GM19240 (cell line): Measurements from ENCODE around the gene MPZ.
A peak's percentile ranks its signal among the peaks of the same experiment; 100 is the strongest.
"Not testable (repeated sequence)": the region's sequence is repeated elsewhere in the genome, so short reads cannot be mapped to it uniquely, and the experiment has no call there.

Experiments used
- DNase-seq: peaks from one replicate; pipeline ENCODE4 v3.0.0; 2011; ENCODE audit warnings: low spot score; ENCODE audit not compliant: insufficient read length

Gene MPZ

DNA sequence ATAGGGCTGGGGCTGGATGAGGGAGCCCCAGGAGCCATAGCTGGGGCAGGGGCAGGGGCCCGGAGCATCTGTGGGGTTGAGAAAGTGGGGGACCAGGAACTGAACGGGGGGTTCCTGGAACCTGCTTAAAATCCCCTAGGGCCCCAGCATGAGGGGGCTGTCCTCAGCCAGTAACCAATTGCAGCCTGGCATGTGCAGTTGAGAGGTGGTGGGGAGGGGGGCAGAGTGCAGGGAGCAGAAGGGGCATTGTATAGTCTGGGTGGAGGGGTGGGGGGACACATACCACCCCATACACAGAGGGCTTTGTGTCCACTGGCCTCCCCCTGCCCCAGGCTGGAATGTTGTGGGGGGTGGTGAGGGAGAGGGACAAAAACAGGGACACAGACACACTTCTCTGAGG lies at the start of gene MPZ:
Gene MPZ (minus strand): TSS at position 101 of the 400 bp plus-strand sequence. CDS start 63 bp downstream, at position 38.
- no peak for DNase-seq

DNA sequence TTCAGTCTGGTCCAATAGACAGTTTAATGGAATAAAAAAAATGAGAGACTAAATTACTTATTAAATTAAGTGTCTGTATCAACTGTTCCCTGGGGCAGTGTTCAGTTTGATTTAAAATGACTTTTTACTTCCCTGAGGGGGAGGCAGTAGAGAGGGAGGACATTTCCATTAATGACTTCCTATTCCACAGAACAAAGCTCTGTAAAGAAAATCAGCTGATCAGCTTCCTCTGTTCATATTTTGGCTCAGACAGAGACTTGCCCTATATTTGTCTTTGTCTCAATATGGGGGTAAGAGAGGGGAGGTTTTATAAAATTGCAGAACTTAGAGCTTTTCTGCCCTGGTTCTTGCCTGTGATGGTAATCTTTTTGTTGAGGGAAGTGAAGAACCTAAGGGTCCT lies 49.5 kb upstream of the MPZ start:
- DNase-seq, result no peak

- no peak for DNase-seq
Observed at GRCh38 chr1:161357073-161357472, 47.3 kb upstream of the MPZ start.

- no peak for DNase-seq
Observed at GRCh38 chr1:161351482-161351881, 41.7 kb upstream of the MPZ start.

GRCh38 chr1:161350671-161351070 lies 40.9 kb upstream of the MPZ start:
- no peak for DNase-seq

- DNase-seq, result no peak
Observed at GRCh38 chr1:161342821-161343220, 33.1 kb upstream of the MPZ start.

DNA sequence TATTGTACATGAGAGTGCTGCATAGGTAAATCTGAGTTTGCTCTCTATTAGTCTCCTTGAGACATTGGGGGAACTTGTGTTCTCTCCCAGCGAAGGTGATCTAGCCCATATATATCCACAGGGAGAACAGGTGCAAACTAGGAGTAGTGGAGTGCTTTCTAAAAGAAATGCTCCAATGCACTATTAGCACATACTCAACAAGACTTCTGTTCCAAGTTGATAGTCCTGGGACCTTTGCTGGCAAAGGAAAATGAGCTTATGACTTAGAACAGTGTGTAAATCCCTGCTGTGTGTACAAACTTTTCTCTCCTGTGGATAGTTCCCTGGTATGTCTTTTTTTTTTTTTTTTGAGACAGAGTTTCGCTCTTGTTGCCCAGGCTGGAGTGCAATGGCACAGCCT lies 32.4 kb upstream of the MPZ start:
- DNase-seq, result no peak

GRCh38 chr1:161335796-161336195 lies 26.0 kb upstream of the MPZ start:
- no peak for DNase-seq

GRCh38 chr1:161333166-161333565 lies 23.4 kb upstream of the MPZ start:
- DNase-seq, result no peak

DNA sequence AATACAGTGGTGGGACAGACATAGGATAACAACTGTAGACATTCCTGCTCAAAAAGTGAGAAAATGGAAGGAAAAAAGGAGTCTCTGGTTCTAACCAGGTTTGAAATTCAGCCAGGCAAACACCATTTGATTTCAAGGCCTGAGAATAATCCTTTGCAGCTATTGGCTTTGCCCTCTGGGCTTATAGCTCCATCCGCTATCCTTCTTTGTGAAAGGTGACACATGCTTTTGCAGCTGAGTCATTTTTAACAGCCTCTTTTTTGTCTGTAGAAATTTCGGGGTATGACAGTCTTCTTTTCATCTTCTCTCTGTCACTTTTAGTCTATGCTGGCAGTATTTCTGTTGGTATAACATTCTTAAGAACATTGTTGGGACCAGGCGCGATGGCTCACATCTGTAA lies 20.6 kb upstream of the MPZ start:
- no peak for DNase-seq

- no peak for DNase-seq
Observed at GRCh38 chr1:161324020-161324419, 14.3 kb upstream of the MPZ start.

DNA sequence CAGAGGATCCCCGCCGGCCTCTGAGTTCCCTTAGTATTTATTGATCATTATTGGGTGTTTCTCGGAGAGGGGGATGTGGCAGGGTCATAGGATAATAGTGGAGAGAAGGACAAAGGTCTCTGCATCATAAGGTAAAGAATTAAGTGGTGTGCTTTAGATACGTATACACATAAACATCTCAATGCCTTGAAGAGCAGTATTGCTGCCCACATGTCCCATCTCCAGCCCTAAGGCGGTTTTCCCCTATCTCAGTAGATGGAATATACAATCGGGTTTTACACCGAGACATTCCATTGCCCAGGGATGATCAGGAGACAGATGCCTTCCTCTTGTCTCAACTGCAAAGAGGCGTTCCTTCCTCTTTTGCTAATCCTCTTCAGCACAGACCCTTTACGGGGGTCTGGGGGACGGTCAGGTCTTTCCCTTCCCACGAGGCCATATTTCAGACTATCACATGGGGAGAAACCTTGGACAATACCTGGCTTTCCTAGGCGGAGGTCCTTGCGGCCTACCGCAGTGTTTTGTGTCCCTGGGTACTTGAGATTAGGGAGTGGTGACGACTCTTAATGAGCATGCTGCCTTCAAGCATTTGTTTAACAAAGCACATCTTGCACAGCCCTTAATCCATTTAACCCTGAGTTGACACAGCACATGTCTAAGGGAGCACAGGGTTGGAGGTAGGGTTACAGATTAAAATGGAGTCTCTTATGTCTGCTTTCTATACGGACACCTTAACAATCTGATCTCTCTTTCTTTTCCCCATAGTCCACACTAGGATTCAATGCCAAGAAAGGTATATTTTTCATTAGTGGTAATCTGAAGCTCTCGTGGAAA lies 6.3 kb upstream of the MPZ start:
- not testable (repeated sequence) for DNase-seq

DNA sequence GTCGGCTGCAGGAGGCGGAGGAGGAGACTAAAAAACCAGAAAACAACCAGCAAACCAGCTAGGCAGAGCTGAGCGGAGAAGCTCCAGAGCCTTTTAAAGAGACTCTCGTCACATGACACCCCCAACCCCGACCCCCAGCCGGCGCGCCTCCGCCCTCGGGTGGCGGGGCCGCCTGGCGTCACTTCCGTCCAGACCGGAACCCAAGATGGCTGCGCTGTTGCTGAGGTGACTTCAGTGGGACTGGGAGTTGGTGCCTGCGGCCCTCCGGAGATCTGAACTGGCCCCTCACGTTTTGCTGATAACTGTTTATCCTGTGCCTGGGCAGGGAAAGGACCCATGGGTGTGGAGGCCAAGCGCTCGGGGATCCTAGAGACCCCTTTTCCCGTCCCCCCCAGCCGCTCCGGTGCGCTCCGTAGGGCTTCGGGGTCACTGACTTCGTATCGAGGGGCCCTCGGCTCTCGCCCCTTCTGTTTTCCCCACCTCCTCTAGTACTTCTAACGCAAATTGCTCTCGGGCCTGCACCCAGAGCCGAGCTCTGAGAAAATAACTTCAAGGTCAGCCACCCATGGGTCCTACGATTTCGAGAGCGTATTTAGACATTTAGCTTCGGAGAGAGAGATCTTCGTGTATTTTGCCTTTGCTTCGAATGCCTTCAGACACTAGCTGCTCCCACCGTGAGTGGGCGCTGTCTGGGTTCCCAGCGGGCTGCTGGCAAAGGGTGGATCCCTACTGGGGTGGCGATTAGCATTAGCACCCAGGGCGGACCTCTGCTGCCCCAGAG lies 4.6 kb upstream of the MPZ start, which contains the start of gene SDHC:
Gene SDHC (plus strand): TSS at position 181 of the 781 bp plus-strand sequence. CDS start 25 bp downstream, at position 206.
- peak; percentile 80 for DNase-seq

DNA sequence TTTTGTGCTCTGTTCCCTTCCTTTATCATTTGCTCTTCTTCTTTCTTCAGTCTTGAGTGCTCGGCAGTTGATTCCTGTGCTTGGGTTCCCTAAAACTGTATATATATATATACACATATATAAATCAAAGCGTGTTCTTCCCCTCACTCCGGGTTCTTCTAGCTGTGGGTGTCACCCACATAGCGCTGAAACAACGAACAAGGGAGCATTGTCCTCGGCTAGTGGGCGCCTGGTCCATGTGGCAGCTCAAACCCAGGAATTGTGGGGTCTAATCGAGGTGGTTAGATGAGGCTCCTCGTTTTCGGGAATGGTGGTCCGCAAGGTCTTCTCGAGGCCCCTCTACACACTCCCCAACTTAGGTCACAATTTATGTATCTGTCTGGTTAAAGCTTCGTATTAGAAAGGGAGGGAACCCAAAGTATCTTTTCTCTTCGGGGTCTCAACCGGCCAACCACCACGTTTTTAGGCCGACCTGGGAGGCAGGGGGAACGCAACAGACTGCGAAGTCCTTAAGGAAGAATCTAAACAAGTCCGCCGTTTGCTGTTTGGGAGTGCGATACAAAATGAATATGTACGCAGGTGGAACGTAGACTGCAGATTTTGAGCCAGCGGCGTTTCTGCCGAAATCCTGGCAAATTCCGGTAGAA lies 3.9 kb upstream of the MPZ start:
- no peak for DNase-seq

DNA sequence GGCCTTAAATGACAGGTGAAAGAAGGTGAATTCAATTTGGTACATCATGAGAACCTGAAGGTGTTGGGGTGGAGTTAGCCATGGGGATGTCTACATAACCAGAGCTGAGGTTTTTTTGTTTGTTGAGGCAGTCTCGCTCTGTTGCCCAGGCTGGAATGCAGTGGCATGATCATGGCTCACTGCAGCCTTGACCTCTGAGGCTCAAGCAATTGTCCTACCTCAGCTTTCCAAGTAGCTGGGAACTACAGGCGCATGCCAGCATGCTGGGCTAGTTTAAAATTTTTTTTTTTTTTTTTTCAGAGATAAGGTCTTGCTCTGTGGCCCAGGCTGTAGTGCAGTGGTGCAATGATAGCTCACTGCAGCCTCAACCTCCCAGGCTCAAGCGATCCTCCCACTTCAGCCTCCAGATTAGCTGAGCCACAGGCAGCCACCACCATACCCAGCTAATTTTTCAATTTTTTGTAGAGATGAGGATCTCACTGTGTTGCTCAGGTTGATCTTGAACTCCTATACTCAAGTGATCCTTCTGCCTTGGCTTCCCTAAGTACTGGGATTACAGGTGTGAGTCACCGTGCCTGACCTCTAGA lies 1.9 kb upstream of the MPZ start:
- DNase-seq, result no peak

- DNase-seq, result no peak
Observed at GRCh38 chr1:161307892-161308638, 1.7 kb downstream of the MPZ start.

DNA sequence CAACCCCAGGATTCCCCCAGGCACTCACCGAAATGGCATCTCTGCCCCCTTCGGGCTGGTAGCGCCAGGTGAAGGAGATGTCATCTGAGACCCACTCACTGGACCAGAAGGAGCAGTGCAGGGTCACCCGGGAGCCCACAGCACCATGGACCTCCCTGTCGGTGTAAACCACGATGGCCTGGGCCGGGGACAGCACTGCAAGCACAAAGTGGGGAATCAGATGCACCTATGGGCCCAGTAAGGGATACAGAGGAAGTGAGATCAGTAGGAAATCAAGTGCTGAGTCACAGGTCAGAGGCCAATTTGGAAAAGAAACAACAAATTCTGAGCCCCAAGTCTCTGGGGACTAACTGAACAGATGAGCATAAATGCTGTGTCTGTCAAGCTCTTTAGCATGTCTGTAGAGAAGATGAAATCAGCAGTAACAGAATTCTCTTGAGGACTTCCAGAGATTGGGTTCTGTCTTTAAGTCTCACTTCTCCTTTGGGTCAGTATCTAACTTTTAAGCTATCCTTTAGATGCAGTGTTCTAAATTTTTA lies 2.5 kb downstream of the MPZ start:
- DNase-seq, result no peak

- peak; percentile 68 for DNase-seq
Observed at GRCh38 chr1:161305867-161306519, 3.8 kb downstream of the MPZ start.

- no peak for DNase-seq
Observed at GRCh38 chr1:161304927-161305866, 4.6 kb downstream of the MPZ start.
